HFFc6 (cell line): ENCODE data around the gene GATAD2A. TPM values are rescaled to one million over a fixed set of nuclear protein-coding genes. Genes with fewer than 3 reads are reported as not detected.

ENCODE experiments used
- DNase-seq: peaks from one replicate; pipeline ENCODE4 v3.0.0-alpha.2; 2018
- H3K27ac Mint-ChIP-seq: 2 replicates; pipeline ENCODE4 v1.8.0; 2020; ENCODE audit warnings: mild to moderate bottlenecking, mixed read lengths
- H3K27me3 Mint-ChIP-seq: 2 replicates; pipeline ENCODE4 v1.8.0; 2021; ENCODE audit warnings: mild to moderate bottlenecking, moderate library complexity, mixed read lengths; ENCODE audit not compliant: insufficient read depth
- H3K36me3 Mint-ChIP-seq: 2 replicates; pipeline ENCODE4 v1.8.0; 2021; ENCODE audit warnings: low read depth, mixed read lengths
- H3K4me1 Mint-ChIP-seq: 2 replicates; pipeline ENCODE4 v1.8.0; 2020; ENCODE audit warnings: low read depth, mixed read lengths
- H3K4me3 Mint-ChIP-seq: 2 replicates; pipeline ENCODE4 v1.8.0; 2020; ENCODE audit warnings: mild to moderate bottlenecking, moderate library complexity, mixed read lengths
- H3K9me3 Mint-ChIP-seq: 2 replicates; pipeline ENCODE4 v1.8.0; 2020; ENCODE audit warnings: mild to moderate bottlenecking, mixed read lengths
- CTCF ChIP-seq: fragments of 200-600 bp; sonication (generic); IDR thresholded peaks from 2 replicates; pipeline ENCODE4 v1.5.0; 2021; ENCODE audit warnings: antibody characterized with exemption, mild to moderate bottlenecking
- total RNA-seq, 6 experiments: library from RNA; stranded (reverse); fragmentation: NEBNext Ultra II Directional; extraction: Animal tissue kit (Norgen Biotek cat#: 25700); gene quantifications; 2 replicates in 1 of 6; 3 replicates in 5 of 6; pipeline ENCODE4 v1.2.3, GENCODE V29; 2021

Gene GATAD2A
- total RNA-seq, 6 experiments from 2014 or later: 107 to 123 (median 112) TPM

GRCh38 chr19:19498255-19498991 lies 92.9 kb downstream of the GATAD2A start:
- no peak for TF ChIP-seq CTCF
- Mint-ChIP-seq H3K27ac (no peak overlapping the region), H3K36me3 (peaks cover 7% of the 10 kb centered on the region), H3K4me1 (no peaks in the 10 kb centered on the region), H3K27me3 (no peaks in the 10 kb centered on the region), H3K9me3 (no peaks in the 10 kb centered on the region), H3K4me3 (no peak overlapping the region)
- no peak for DNase-seq

- H3K4me1 Mint-ChIP-seq: no peaks in the 10 kb centered on the region
- no peaks in the 10 kb centered on the region for H3K9me3 Mint-ChIP-seq
- no peaks in the 10 kb centered on the region for H3K27me3 Mint-ChIP-seq
- peaks cover 10% of the 10 kb centered on the region for H3K36me3 Mint-ChIP-seq
- no peak for DNase-seq
- no peak overlapping the region for H3K4me3 Mint-ChIP-seq
- H3K27ac Mint-ChIP-seq: no peak overlapping the region
- 0 out of 2 replicates have a peak, but pooled peaks have one; percentile 12 for TF ChIP-seq CTCF
Observed at GRCh38 chr19:19499272-19499995, 94.0 kb downstream of the GATAD2A start.

GRCh38 chr19:19500975-19501644 lies 95.6 kb downstream of the GATAD2A start:
- peaks cover 10% of the 10 kb centered on the region for H3K36me3 Mint-ChIP-seq

GRCh38 chr19:19501798-19502197 lies 96.3 kb downstream of the GATAD2A start:
- Mint-ChIP-seq H3K9me3 (no peaks in the 10 kb centered on the region), H3K4me3 (no peak overlapping the region), H3K36me3 (peaks cover 15% of the 10 kb centered on the region), H3K27me3 (no peaks in the 10 kb centered on the region), H3K4me1 (no peaks in the 10 kb centered on the region), H3K27ac (no peak overlapping the region)
- DNase-seq: no peak
- TF ChIP-seq CTCF: no peak

More at GRCh38 chr19:19500975-19501644, 95.6 kb downstream of the GATAD2A start:
- no peak for DNase-seq
- no peaks in the 10 kb centered on the region for H3K4me1 Mint-ChIP-seq
- no peaks in the 10 kb centered on the region for H3K27me3 Mint-ChIP-seq
- TF ChIP-seq CTCF: no peak
- no peaks in the 10 kb centered on the region for H3K9me3 Mint-ChIP-seq
- no peak overlapping the region for H3K4me3 Mint-ChIP-seq
- no peak overlapping the region for H3K27ac Mint-ChIP-seq

- no peak for DNase-seq
- TF ChIP-seq CTCF: no peak
- Mint-ChIP-seq H3K27me3 (no peaks in the 10 kb centered on the region), H3K36me3 (peaks cover 15% of the 10 kb centered on the region), H3K4me1 (no peaks in the 10 kb centered on the region), H3K9me3 (no peaks in the 10 kb centered on the region), H3K4me3 (no peak overlapping the region), H3K27ac (no peak overlapping the region)
Observed at GRCh38 chr19:19502281-19502680, 96.8 kb downstream of the GATAD2A start.
